ENCODE measurements around the gene MAP3K12.
"Not testable (repeated sequence)": the region's sequence is repeated elsewhere in the genome, so short reads cannot be mapped to it uniquely, and the experiment has no call there.

The MAP3K12 gene

GRCh38 chr12:53441040-53441833 lies 58.0 kb downstream of the MAP3K12 start, which contains the start of gene PRR13:
Gene PRR13 (plus strand): TSS chr12:53441734. CDS start chr12:53442715, 981 bp downstream.
- peak; percentile 100 for DNase-seq (ENCODE audit: low spot score)

DNA sequence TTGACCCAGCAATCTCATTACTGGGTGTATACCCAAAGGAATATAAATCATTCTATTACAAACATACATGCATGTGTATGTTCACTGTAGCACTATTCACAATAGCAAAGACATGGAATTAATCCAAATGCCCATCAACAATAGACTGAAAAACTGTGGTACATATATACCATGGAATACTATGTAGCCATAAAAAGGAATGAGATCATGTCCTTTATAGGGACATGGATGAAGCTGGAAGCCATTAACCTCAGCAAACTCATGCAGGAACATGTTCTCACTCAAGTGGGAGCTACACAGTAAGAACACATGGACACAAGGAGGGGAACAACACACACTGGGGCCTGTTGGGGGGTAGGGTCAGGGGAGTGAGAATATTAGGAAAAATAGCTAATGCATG lies 59.7 kb downstream of the MAP3K12 start:
- not testable (repeated sequence) for DNase-seq (ENCODE audit: low spot score)

GRCh38 chr12:53435326-53435725 lies 63.9 kb downstream of the MAP3K12 start:
- not testable (repeated sequence) for DNase-seq (ENCODE audit: low spot score)

DNA sequence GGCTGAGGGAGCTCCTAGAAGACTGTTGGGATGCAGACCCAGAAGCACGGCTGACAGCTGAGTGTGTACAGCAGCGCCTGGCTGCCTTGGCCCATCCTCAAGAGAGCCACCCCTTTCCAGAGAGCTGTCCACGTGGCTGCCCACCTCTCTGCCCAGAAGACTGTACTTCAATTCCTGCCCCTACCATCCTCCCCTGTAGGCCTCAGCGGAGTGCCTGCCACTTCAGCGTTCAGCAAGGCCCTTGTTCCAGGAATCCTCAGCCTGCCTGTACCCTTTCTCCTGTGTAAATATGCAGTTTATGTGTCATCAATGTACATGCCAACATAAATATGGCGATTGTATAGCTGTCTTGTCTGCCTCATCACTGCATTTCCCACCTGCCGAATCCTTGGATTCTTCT lies 68.1 kb downstream of the MAP3K12 start:
- DNase-seq (ENCODE audit: low spot score), result no peak

- DNase-seq (ENCODE audit: low spot score), result no peak
Observed at GRCh38 chr12:53430116-53430515, 69.1 kb downstream of the MAP3K12 start.

Data from Ammon's horn (tissue), 1 donor.